HG03066 (cell line): ENCODE results near the gene TCEAL9.
"Not testable (repeated sequence)": the region's sequence is repeated elsewhere in the genome, so short reads cannot be mapped to it uniquely, and the experiment has no call there.

Experiments used
- ATAC-seq: cut with Tn5 transposase; IDR thresholded peaks from one replicate; pipeline ENCODE4 v1.9.1; 2021; ENCODE audit warnings: low read depth; ENCODE audit not compliant: unreplicated experiment

TCEAL9 gene, protein sequence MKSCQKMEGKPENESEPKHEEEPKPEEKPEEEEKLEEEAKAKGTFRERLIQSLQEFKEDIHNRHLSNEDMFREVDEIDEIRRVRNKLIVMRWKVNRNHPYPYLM

GRCh38 chrX:103356130-103356798 lies at the start of gene TCEAL9:
TCEAL9 (plus strand) TSS chrX:103356506; CDS start chrX:103357685, 1,179 bp downstream.
- ATAC-seq: no peak

GRCh38 chrX:103309860-103310554 lies 46.3 kb upstream of the TCEAL9 start:
- no peak for ATAC-seq

DNA sequence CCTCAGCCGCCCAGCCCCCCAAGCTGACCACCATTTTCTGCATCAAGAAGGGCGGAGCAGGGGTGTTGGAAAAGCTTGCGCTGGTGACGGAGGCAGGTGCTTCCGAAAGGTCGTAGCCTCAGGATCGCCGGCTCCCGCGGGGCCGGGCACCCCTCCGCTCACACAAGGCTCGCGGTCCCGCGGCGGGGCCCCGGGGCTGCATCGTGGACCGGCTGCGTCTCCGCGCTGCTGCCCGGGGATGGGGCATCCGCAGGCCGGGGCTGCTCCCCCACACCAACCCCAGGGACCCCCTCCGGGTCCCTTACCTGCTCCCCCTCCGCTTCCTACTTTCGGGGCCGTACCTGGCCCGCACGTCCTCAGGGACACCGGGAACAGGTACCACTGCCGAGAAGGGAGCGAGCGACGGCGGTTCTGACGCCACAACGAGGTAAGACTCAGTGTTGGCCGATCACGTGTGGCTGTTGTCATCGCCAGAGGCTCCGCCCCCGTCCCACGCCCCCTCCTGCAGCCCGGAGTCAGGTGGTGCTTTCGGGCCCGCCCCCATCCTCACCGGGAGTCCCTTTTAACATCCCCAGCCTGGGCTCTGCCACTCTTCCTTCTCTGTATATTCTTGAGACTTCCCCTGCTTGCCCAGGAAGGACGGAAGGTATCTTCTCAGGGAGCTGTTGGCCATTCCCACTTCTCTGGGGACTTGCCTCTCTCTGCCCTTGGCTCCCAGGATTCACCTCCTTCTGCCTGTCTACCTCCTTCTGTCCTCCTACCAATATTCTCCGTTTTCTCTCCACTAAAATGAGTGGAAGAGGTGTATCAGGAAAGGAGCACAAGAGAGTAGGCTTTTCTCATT lies 45.5 kb upstream of the TCEAL9 start, which contains the start of gene BEX2:
Gene BEX2 (minus strand): TSS at position 436 of the 844 bp plus-strand sequence. CDS start 1,014 bp downstream, outside the sequence.
- peak; percentile 97 for ATAC-seq

DNA sequence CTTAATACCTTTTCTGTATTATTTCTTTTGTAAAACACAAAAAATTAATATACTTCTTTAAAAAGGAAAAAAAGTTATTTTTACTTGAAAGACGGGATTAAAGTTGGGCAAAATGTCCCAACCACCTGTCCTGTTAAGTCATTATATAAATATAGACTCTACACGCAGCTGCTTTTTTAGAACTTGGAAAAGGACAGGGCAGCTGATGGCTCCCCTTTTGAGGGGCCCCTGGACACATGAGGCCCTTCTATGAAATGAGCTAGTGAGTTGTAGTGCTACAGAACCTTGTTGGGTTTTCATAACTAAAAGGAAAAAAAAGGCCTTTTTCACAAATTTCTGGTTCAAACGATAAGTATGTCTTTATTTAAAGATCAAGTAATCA lies 44.9 kb upstream of the TCEAL9 start:
- no peak for ATAC-seq

DNA sequence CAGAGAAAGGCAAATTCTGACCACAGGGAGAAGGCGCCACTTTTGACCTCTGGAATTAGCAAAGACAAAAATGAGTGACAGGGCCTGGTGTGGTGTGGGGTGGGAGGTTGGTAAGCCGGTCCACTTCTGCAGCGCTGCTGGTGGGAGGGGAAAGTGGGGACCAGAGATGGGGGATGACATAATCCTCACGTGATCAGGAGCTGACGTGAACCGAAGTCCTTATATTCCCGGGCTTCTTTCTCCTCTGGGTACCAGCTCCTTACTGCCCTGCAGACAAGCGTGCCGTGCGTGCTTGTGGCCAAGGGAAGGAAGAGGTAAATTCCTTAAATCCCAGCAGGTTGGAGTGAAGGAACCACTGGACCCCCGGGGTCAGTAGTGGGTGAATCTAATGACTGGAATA lies 26.3 kb upstream of the TCEAL9 start, which contains the start of gene TCEAL7:
Gene TCEAL7 (plus strand): TSS at position 249 of the 400 bp plus-strand sequence. CDS start 1,165 bp downstream, outside the sequence.
- ATAC-seq: no peak

GRCh38 chrX:103330681-103331288 lies 25.5 kb upstream of the TCEAL9 start:
- no peak for ATAC-seq

DNA sequence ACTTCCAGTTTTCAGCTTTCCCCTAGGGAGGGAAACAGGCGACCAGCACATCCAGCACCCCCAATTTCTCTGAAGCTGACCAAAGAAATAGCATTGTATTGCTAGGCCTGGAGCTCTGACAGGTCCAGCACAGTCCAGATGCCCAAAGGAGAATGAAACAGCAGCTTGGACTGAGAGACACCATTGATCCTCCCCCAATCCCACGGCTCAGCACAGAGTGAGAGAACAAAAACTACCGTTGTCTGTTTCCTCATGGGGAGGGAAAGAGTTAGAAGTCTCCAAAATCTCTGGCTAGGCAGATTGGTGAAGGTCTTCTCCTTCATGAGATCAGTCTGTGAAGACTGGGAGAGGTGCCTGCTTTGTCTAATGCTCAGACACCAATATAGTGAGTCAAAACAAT lies 17.6 kb upstream of the TCEAL9 start:
- ATAC-seq: no peak

- peak; percentile 48 for ATAC-seq
Observed at GRCh38 chrX:103343105-103343504, 13.2 kb upstream of the TCEAL9 start.

- no peak for ATAC-seq
Observed at GRCh38 chrX:103344606-103345005, 11.7 kb upstream of the TCEAL9 start.

DNA sequence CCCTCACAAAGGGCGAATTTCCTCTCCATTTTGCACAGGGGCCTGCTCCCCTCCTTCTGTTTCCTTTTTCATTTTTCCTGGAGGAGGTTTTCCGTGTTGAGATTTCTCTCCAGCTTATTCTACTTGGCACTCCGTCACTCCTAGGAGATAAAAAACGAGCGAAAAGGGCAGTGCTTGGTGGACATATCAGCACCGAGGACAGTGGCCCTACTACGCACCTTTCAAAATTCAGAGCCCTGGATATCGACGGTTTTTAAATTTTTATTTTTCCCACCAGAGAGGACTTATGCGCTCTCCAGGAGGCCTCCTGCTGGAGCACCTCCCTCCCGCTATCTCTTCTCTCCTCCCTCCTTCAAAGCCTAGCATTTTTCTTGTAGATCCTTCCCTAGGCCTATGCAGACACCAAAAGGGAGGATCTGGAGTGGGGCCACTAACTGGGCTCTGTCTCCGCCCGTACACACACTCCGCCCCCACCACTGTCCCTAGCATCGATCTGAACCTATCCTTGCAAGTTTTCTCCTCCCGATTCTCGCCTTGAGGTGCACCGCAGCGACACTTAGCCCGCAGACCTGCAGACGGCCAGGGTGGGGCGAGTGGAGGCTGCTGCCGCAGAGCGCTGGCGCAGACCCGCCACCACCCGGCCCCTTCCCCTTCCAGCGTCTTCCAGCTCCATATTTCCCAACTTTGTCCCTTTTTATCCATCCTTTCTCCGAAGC lies 8.5 kb upstream of the TCEAL9 start:
- no peak for ATAC-seq

DNA sequence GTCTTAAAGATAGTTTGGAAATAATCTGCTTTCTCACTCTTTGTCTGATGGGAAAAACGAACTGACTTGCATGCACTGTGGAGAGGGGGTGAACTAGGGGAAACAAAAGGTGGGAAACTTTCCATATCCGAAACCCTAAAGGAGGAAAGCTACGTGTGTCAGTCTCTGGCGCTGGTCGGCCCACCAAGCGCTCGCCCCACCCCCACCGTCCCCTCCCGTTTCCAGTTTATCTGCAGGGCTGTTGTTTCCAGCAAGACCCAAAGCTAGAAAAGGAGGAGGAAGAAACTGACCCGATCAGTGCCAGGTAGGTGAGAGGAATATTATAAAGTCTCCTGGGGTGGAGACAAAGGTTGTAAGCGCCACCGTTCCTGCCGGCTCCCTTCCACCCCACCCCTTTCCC lies 552 bp downstream of the TCEAL9 start:
- ATAC-seq: no peak

GRCh38 chrX:103357871-103358270 lies 1.6 kb downstream of the TCEAL9 start:
- ATAC-seq: no peak

GRCh38 chrX:103359605-103360004 lies 3.3 kb downstream of the TCEAL9 start:
- not testable (repeated sequence) for ATAC-seq

- no peak for ATAC-seq
Observed at GRCh38 chrX:103360092-103360491, 3.8 kb downstream of the TCEAL9 start.

DNA sequence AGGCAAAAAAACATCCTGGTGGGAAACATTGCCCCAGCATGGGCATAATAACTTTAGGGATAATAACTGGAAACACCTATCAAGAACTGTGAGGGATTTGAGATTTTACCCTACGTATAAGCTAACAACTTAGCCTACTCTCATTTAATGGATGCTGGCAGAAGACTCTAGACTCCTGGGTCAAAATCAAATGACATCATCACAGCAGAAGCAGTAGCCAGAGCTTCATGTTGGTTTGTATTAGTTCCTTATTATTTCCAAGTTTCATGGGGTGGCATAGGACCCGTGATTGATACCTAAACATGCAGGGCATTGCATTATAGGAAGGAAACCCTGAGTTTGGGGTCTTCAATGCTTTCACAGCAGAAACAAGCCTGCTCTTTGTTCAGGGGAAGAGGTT lies 4.6 kb downstream of the TCEAL9 start:
- no peak for ATAC-seq

- ATAC-seq: no peak
Observed at GRCh38 chrX:103361798-103362197, 5.5 kb downstream of the TCEAL9 start.

- ATAC-seq: no peak
Observed at GRCh38 chrX:103362474-103362873, 6.2 kb downstream of the TCEAL9 start.

DNA sequence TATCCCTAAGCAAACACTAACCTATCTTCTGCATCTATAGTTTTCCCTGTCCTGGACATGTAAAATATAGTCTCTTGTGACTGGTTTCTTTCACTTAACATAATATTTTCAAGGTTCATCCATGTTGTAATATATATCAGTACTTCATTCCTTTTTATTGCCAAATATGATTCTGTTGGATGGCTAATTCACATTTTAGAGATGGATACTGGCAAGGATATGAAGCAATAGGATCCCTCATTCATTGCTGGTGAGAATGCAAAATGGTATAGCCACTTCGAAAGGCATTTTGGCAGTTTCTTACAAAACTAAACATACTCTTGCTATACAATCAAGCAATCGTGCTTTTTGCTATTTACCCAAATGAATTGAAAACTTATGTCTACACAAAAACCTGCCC lies 6.7 kb downstream of the TCEAL9 start:
- no peak for ATAC-seq

- no peak for ATAC-seq
Observed at GRCh38 chrX:103367502-103367901, 11.2 kb downstream of the TCEAL9 start.

DNA sequence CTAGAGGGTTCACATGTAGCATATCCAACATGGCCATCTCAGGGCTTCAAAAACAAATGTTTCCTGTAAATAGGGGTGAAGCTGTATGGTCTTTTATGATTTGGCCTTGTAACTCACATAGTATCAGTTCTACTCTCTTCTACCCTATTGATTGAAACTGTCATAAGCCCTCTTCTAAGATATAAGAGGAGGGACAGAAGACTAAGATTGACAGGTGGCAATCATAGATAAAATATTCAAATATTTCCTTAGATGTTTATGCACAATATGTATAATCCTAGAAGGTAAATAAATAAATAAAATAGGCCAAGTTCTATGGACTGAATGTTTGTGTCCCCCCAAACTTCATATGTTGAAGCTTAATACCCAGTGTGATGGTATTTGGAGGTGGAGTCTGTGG lies 13.2 kb downstream of the TCEAL9 start:
- no peak for ATAC-seq
